Measurements from ENCODE around the gene THOC6. TPM values are rescaled to one million over a fixed set of nuclear protein-coding genes. Genes with fewer than 3 reads are reported as not detected.

The THOC6 gene
- total and polyA plus RNA-seq, 2 experiments from 2014 or later, result 71.4 to 90.6 TPM

DNA sequence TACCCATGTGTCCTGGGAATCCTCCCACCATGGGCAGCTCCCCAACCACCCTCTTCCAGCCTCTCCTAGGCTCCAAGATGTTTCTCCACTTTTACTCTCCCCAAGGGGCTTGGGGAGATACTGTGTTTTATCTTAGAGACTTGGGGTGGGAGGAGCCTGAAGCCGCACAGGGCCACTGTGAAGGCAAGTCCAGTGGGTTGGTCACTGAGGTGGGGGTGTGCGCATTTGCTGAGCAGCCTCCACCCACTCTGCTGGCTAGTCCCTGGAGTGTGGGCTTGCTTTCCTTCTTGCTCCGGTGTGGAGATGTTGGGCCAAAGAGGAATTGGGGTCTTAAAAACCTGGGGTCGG is 15.2 kb upstream of the THOC6 start:
- Histone ChIP-seq H3K27ac (ENCODE audit: low read depth) (peak overlapping the region; percentile 100), H3K4me3 (peak overlapping the region; percentile 55), H2AFZ (no peak overlapping the region), H3K4me2 (peak overlapping the region; percentile 84), H3F3A (replicated peaks; ENCODE audit: low read depth) (peaks cover 49% of the 10 kb centered on the region), H3K27me3 (ENCODE audit: insufficient read depth) (peaks cover 11% of the 10 kb centered on the region), H4K20me1 (replicated peaks; ENCODE audit: insufficient read depth) (no peaks in the 10 kb centered on the region), H3K79me2 (replicated peaks; ENCODE audit: insufficient read depth) (no peaks in the 10 kb centered on the region; the same call in 1 of the 2 replicates), H3K9me2 (ENCODE audit: insufficient read depth) (no peaks in the 10 kb centered on the region), H3K4me1 (ENCODE audit: insufficient read depth) (peaks cover 71% of the 10 kb centered on the region), H3K36me3 (ENCODE audit: insufficient read depth) (no peaks in the 10 kb centered on the region)
- Mint-ChIP-seq H3K4me3 (peak overlapping the region; percentile 82), H3K9me3 (no peaks in the 10 kb centered on the region), H3K36me3 (ENCODE audit: low read depth) (peaks cover 9% of the 10 kb centered on the region; the same call in 2 of the 3 replicates), H3K27me3 (ENCODE audit: insufficient read depth, low read depth, poor library complexity) (peaks cover 45% of the 10 kb centered on the region), H3K4me1 (peaks cover 56% of the 10 kb centered on the region), H3K27ac (peak overlapping the region; percentile 100)
- DNase-seq (ENCODE audit: low spot score) (no peak), ATAC-seq (peak; percentile 4; the same call in 2 of the 3 replicates)
- TF ChIP-seq POLR2AphosphoS5 (IDR thresholded peaks at IDR 0.05; ENCODE audit: low read depth), result no peak
- TF ChIP-seq, protein P1, sequence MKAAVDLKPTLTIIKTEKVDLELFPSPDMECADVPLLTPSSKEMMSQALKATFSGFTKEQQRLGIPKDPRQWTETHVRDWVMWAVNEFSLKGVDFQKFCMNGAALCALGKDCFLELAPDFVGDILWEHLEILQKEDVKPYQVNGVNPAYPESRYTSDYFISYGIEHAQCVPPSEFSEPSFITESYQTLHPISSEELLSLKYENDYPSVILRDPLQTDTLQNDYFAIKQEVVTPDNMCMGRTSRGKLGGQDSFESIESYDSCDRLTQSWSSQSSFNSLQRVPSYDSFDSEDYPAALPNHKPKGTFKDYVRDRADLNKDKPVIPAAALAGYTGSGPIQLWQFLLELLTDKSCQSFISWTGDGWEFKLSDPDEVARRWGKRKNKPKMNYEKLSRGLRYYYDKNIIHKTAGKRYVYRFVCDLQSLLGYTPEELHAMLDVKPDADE (IDR thresholded peaks at IDR 0.05), result no peak
- TF ChIP-seq CREB1 (CRISPR knock-in tag; IDR thresholded peaks at IDR 0.05; ENCODE audit: low read depth), result no peak
- TF ChIP-seq, protein P2, sequence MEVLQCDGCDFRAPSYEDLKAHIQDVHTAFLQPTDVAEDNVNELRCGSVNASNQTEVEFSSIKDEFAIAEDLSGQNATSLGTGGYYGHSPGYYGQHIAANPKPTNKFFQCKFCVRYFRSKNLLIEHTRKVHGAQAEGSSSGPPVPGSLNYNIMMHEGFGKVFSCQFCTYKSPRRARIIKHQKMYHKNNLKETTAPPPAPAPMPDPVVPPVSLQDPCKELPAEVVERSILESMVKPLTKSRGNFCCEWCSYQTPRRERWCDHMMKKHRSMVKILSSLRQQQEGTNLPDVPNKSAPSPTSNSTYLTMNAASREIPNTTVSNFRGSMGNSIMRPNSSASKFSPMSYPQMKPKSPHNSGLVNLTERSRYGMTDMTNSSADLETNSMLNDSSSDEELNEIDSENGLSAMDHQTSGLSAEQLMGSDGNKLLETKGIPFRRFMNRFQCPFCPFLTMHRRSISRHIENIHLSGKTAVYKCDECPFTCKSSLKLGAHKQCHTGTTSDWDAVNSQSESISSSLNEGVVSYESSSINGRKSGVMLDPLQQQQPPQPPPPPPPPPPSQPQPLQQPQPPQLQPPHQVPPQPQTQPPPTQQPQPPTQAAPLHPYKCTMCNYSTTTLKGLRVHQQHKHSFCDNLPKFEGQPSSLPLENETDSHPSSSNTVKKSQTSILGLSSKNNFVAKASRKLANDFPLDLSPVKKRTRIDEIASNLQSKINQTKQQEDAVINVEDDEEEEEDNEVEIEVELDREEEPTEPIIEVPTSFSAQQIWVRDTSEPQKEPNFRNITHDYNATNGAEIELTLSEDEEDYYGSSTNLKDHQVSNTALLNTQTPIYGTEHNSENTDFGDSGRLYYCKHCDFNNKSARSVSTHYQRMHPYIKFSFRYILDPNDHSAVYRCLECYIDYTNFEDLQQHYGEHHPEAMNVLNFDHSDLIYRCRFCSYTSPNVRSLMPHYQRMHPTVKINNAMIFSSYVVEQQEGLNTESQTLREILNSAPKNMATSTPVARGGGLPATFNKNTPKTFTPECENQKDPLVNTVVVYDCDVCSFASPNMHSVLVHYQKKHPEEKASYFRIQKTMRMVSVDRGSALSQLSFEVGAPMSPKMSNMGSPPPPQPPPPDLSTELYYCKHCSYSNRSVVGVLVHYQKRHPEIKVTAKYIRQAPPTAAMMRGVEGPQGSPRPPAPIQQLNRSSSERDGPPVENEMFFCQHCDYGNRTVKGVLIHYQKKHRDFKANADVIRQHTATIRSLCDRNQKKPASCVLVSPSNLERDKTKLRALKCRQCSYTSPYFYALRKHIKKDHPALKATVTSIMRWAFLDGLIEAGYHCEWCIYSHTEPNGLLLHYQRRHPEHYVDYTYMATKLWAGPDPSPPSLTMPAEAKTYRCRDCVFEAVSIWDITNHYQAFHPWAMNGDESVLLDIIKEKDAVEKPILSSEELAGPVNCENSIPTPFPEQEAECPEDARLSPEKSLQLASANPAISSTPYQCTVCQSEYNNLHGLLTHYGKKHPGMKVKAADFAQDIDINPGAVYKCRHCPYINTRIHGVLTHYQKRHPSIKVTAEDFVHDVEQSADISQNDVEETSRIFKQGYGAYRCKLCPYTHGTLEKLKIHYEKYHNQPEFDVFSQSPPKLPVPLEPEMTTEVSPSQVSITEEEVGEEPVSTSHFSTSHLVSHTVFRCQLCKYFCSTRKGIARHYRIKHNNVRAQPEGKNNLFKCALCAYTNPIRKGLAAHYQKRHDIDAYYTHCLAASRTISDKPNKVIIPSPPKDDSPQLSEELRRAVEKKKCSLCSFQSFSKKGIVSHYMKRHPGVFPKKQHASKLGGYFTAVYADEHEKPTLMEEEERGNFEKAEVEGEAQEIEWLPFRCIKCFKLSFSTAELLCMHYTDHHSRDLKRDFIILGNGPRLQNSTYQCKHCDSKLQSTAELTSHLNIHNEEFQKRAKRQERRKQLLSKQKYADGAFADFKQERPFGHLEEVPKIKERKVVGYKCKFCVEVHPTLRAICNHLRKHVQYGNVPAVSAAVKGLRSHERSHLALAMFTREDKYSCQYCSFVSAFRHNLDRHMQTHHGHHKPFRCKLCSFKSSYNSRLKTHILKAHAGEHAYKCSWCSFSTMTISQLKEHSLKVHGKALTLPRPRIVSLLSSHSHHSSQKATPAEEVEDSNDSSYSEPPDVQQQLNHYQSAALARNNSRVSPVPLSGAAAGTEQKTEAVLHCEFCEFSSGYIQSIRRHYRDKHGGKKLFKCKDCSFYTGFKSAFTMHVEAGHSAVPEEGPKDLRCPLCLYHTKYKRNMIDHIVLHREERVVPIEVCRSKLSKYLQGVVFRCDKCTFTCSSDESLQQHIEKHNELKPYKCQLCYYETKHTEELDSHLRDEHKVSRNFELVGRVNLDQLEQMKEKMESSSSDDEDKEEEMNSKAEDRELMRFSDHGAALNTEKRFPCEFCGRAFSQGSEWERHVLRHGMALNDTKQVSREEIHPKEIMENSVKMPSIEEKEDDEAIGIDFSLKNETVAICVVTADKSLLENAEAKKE (CRISPR knock-in tag; IDR thresholded peaks at IDR 0.05), result no peak
- no peak for TF ChIP-seq EZH2 (IDR thresholded peaks at IDR 0.05; ENCODE audit: low read depth, unreplicated experiment)
- TF ChIP-seq JUNB (IDR thresholded peaks at IDR 0.05; ENCODE audit: unreplicated experiment), result no peak
- no peak for TF ChIP-seq EZH2phosphoT487 (IDR thresholded peaks at IDR 0.05; ENCODE audit: unreplicated experiment)
- no peak for TF ChIP-seq STAT1 (IDR thresholded peaks at IDR 0.05; ENCODE audit: unreplicated experiment)
- TF ChIP-seq ZNF114 (CRISPR knock-in tag; IDR thresholded peaks at IDR 0.05), result no peak
- TF ChIP-seq, protein P3, sequence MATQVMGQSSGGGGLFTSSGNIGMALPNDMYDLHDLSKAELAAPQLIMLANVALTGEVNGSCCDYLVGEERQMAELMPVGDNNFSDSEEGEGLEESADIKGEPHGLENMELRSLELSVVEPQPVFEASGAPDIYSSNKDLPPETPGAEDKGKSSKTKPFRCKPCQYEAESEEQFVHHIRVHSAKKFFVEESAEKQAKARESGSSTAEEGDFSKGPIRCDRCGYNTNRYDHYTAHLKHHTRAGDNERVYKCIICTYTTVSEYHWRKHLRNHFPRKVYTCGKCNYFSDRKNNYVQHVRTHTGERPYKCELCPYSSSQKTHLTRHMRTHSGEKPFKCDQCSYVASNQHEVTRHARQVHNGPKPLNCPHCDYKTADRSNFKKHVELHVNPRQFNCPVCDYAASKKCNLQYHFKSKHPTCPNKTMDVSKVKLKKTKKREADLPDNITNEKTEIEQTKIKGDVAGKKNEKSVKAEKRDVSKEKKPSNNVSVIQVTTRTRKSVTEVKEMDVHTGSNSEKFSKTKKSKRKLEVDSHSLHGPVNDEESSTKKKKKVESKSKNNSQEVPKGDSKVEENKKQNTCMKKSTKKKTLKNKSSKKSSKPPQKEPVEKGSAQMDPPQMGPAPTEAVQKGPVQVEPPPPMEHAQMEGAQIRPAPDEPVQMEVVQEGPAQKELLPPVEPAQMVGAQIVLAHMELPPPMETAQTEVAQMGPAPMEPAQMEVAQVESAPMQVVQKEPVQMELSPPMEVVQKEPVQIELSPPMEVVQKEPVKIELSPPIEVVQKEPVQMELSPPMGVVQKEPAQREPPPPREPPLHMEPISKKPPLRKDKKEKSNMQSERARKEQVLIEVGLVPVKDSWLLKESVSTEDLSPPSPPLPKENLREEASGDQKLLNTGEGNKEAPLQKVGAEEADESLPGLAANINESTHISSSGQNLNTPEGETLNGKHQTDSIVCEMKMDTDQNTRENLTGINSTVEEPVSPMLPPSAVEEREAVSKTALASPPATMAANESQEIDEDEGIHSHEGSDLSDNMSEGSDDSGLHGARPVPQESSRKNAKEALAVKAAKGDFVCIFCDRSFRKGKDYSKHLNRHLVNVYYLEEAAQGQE (IDR thresholded peaks at IDR 0.05; ENCODE audit: unreplicated experiment), result no peak
- TF ChIP-seq, protein P4, sequence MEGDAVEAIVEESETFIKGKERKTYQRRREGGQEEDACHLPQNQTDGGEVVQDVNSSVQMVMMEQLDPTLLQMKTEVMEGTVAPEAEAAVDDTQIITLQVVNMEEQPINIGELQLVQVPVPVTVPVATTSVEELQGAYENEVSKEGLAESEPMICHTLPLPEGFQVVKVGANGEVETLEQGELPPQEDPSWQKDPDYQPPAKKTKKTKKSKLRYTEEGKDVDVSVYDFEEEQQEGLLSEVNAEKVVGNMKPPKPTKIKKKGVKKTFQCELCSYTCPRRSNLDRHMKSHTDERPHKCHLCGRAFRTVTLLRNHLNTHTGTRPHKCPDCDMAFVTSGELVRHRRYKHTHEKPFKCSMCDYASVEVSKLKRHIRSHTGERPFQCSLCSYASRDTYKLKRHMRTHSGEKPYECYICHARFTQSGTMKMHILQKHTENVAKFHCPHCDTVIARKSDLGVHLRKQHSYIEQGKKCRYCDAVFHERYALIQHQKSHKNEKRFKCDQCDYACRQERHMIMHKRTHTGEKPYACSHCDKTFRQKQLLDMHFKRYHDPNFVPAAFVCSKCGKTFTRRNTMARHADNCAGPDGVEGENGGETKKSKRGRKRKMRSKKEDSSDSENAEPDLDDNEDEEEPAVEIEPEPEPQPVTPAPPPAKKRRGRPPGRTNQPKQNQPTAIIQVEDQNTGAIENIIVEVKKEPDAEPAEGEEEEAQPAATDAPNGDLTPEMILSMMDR (conservative IDR thresholded peaks at IDR 0.05; ENCODE audit: low read depth in 2 of 2), result no peak
- TF ChIP-seq NANOG (IDR thresholded peaks at IDR 0.05; ENCODE audit: borderline replicate concordance), result no peak

Measured in GM23338 (cell line).